ENCODE results near the gene NUDT8. TPM values are rescaled to one million over a fixed set of nuclear protein-coding genes. Genes with fewer than 3 reads are reported as not detected.

Gene NUDT8
- total and polyA plus RNA-seq, 9 of the 15 experiments (the other 6 are each of a cell fraction or from before 2014, with no cell fraction given): 0.23 to 27.8 (median 5.0) TPM

- Histone ChIP-seq H3K4me3 (no peak overlapping the region), H3K79me2 (ENCODE audit: control insufficient read depth, insufficient read depth, low read length) (peaks cover 12% of the 10 kb centered on the region), H3K9me1 (ENCODE audit: control insufficient read depth, insufficient read depth, low read length) (no peaks in the 10 kb centered on the region), H3K27ac (ENCODE audit: extremely low read depth, low read depth, low read length) (peak overlapping the region; percentile 44; the same call in 2 of the 3 replicates), H3K27me3 (ENCODE audit: control insufficient read depth in 2 of 2, insufficient read depth in 2 of 2, low read length in 2 of 2) (no peaks in the 10 kb centered on the region), H3K4me1 (replicated peaks in 1 of 2; ENCODE audit: control insufficient read depth in 2 of 2, insufficient read depth in 2 of 2, low read length in 2 of 2) (peaks cover 9 to 71% of the 10 kb centered on the region in 2 experiments; a peak in 4 of 5 replicates), H2AFZ (ENCODE audit: low read depth, low read length) (no peak overlapping the region), H3K9ac (ENCODE audit: insufficient read depth in 1 of 2, low read depth in 2 of 2, low read length in 2 of 2) (peak overlapping the region; percentile 29 to 87; a peak in 3 of 4 replicates), H3K36me3 (ENCODE audit: control insufficient read depth, insufficient read depth, low read length) (peaks cover 53% of the 10 kb centered on the region), H3K4me2 (ENCODE audit: insufficient read depth, low read length) (peak overlapping the region; percentile 52; the same call in 1 of the 2 replicates), H4K20me1 (replicated peaks; ENCODE audit: control insufficient read depth, insufficient read depth, low read length) (no peaks in the 10 kb centered on the region), H3K9me3 (replicated peaks; ENCODE audit: control insufficient read depth, insufficient read depth, low read depth, low read length) (0 out of 2 replicates have a peak, but pooled peaks cover 2% of the 10 kb centered on the region)
- no TSS peak for BruUV-seq (replicated peaks)
- in situ Hi-C loops (cut with MboI): no loop called here
- POLR2A ChIA-PET: interaction anchor here (0.5 to 3.4 kb wide), 7 partner anchors 8 to 229 kb away, joined by 3 to 36 read pairs (median 4); partner anchors contain the start of gene NUDT8
- FAIRE-seq (no peak), ATAC-seq (peak; percentile 21), DNase-seq (ENCODE audit: extremely low read depth in 1 of 4, low spot score in 3 of 4) (no peak)
- intact Hi-C loops (cut with micrococcal nuclease): no loop called here
- CTCF ChIA-PET (ENCODE audit: low intra/inter-chr PET ratio): interaction anchor here (0.6 to 1.0 kb wide), 2 partner anchors 16 to 1421 kb away, joined by 3 read pairs; partner anchors contain the start of gene NUDT8
- WGBS (ENCODE audit: insufficient coverage, low coverage, missing lambda C conversion rate): 79% methylated on average over 14 of the region's 17 CpGs
- no peak for TF ChIP-seq ZNF639 (CRISPR knock-in tag; conservative IDR thresholded peaks at IDR 0.05 in 1 of 2, IDR thresholded peaks at IDR 0.05 in 1 of 2)
- TF ChIP-seq DLX4 (CRISPR knock-in tag; IDR thresholded peaks at IDR 0.05): no peak
- TF ChIP-seq DMBX1 (CRISPR knock-in tag; IDR thresholded peaks at IDR 0.05; ENCODE audit: borderline replicate concordance): no peak
- TF ChIP-seq STAG1 (CRISPR knock-in tag; IDR thresholded peaks at IDR 0.05; ENCODE audit: borderline replicate concordance): no peak
- TF ChIP-seq SUPT5H (IDR thresholded peaks at IDR 0.05): 0 out of 2 replicates have a peak, but pooled peaks have one; percentile 44
- no peak for TF ChIP-seq PTBP1 (IDR thresholded peaks at IDR 0.05; ENCODE audit: low read depth, low read length)
- no peak for TF ChIP-seq E2F1 (CRISPR knock-in tag; IDR thresholded peaks at IDR 0.05)
- TF ChIP-seq DNMT1 (IDR thresholded peaks at IDR 0.05): no peak
- TF ChIP-seq POLR2A (conservative IDR thresholded peaks at IDR 0.05): peak; percentile 32; the same call in 1 of the 2 replicates
- TF ChIP-seq E2F4 (CRISPR knock-in tag; IDR thresholded peaks at IDR 0.05; ENCODE audit: low read depth): no peak
- TF ChIP-seq ZNF23 (CRISPR knock-in tag; IDR thresholded peaks at IDR 0.05): no peak
- TF ChIP-seq RBFOX2 (IDR thresholded peaks at IDR 0.05; ENCODE audit: low read depth, low read length): 0 out of 2 replicates have a peak, but pooled peaks have one; percentile 22
- TF ChIP-seq ZNF518B (CRISPR knock-in tag; IDR thresholded peaks at IDR 0.05): no peak
Observed at GRCh38 chr11:67613313-67613959, 16.3 kb downstream of the NUDT8 start.

All from K562 (cell line).